Common myeloid progenitor, CD34-positive (primary cell): ENCODE data around the gene QPRT.

Experiments used
- CTCF ChIA-PET: fragments of 350-600 bp; sonication (Branson Sonifier 250); formaldehyde crosslinking; loops from one replicate; lab custom pipeline; 2021; ENCODE audit warnings: antibody characterized with exemption; lab: Charles Lee
- POLR2A ChIA-PET: fragments of 350-600 bp; sonication (Branson Sonifier 250); formaldehyde crosslinking; loops from one replicate; lab custom pipeline; 2021; ENCODE audit warnings: antibody characterized with exemption; lab: Charles Lee
- DNase-seq, 3 donors: peaks; one replicate each; pipeline versions ENCODE4 v3.0.0 to v3.0.0-alpha.2; 2013
- H3K27ac ChIP-seq, 2 experiments: 1 replicate in 1 of 2; 2 replicates in 1 of 2; pipeline ENCODE4 v1.7.0; 2013; ENCODE audit warnings: inconsistent platforms in 2 of 2, low read length in 2 of 2, mild to moderate bottlenecking in 2 of 2, low read depth in 1 of 2, moderate library complexity in 1 of 2; ENCODE audit not compliant: severe bottlenecking in 2 of 2, insufficient read depth in 1 of 2, poor library complexity in 1 of 2
- H3K27me3 ChIP-seq, 5 experiments: replicated peaks in 2 of 5; 1 replicate in 3 of 5; 2 replicates in 2 of 5; pipeline versions ENCODE4 v1.6.1 to v1.7.0; 2013; ENCODE audit warnings: low read length in 4 of 5, mild to moderate bottlenecking in 2 of 5, moderate library complexity in 2 of 5, inconsistent platforms in 1 of 5; ENCODE audit not compliant: insufficient read depth in 5 of 5, control insufficient read depth in 4 of 5
- H3K36me3 ChIP-seq, 4 experiments: 1 replicate in 2 of 4; 2 replicates in 2 of 4; pipeline versions ENCODE4 v1.6.1 to v1.7.0; 2013; ENCODE audit warnings: low read length in 3 of 4, control low read depth in 1 of 4, mild to moderate bottlenecking in 1 of 4; ENCODE audit not compliant: control insufficient read depth in 4 of 4, insufficient read depth in 4 of 4
- H3K4me1 ChIP-seq, 4 experiments: 1 replicate in 3 of 4; 2 replicates in 1 of 4; pipeline versions ENCODE4 v1.6.1 to v1.7.1; 2013; ENCODE audit warnings: low read length in 3 of 4, mild to moderate bottlenecking in 3 of 4, control low read depth in 1 of 4, inconsistent platforms in 1 of 4, moderate library complexity in 1 of 4; ENCODE audit not compliant: control insufficient read depth in 4 of 4, insufficient read depth in 4 of 4; ENCODE audit errors: control extremely low read depth in 1 of 4
- H3K4me3 ChIP-seq, 7 experiments: 1 replicate in 4 of 7; 2 replicates in 3 of 7; pipeline versions ENCODE4 v1.5.1 to v1.7.0; 2013; ENCODE audit warnings: mild to moderate bottlenecking in 7 of 7, low read length in 6 of 7, moderate library complexity in 6 of 7, inconsistent platforms in 2 of 7, low read depth in 2 of 7, control low read depth in 1 of 7; ENCODE audit not compliant: insufficient read depth in 4 of 7, control insufficient read depth in 1 of 7; ENCODE audit errors: extremely low read depth in 1 of 7
- H3K9me3 ChIP-seq, 5 experiments: 1 replicate in 4 of 5; 2 replicates in 1 of 5; pipeline versions ENCODE4 v1.6.1 to v1.7.1; 2013; ENCODE audit warnings: low read length in 4 of 5, mild to moderate bottlenecking in 2 of 5, inconsistent platforms in 1 of 5, low read depth in 1 of 5, moderate library complexity in 1 of 5; ENCODE audit not compliant: control insufficient read depth in 4 of 5, insufficient read depth in 2 of 5; ENCODE audit errors: control extremely low read depth in 1 of 5
- WGBS: methylation state at CpG from one replicate; pipeline ENCODE4 v1.1.5; 2013; ENCODE audit not compliant: insufficient coverage; 5-methylcytosine and 5-hydroxymethylcytosine counted together

QPRT gene

DNA sequence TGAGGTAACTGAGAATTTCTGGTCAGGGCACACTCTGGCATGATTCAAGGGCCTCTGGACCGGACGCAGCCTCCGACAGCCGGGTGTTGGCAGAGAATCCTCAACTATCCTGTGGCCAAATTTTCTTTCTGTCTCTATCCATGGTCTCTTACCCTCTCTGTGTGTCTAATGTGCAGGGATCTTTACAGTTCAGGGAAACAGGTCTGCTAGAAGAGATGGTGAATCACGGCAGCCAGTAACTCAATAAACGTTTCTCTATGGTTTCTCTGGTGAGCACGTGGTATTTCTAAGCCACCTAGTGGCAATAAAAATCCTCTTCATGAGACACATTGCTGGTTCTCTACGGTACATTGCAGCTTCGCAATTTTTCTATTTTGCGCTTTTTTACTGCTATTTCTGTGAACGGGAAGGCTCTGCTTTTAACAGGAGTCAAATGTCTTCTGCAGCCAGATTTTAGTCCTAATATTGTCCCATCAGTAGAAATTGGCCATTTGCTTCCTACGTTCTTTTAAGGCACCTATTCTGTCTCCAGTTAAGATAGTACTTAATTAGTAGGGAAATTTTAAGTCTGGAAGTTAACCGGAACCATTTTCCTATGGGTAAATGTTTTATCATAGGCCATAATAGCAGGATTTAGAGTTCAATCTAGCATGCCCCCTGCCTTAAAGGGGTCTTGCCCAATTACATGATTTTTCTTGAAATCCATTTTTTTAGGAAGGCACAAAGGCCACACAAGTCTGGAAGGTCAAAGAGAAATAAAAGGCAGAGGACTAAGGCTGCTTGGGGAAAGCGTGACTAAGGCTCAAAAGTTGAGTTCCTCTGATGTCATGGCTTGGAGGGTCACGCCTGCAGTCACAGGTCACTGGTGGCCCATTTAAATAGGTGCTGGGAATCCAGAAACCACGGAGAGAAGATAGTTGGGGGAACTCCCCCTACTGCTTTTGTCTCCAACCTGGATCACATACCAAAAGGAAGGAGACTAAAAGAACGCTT, 31.5 kb downstream of the QPRT start:
- peaks cover 0 to 2% (median 0%) of the 10 kb centered on the region in 4 experiments for H3K4me1 ChIP-seq
- ChIA-PET CTCF (interaction anchor here (0.9 to 1.5 kb wide), 5 partner anchors 10 to 138 kb away, joined by 3 to 7 read pairs (median 3); no protein-coding TSS in a partner anchor), POLR2A (no interaction called here)
- WGBS, result 50% methylated on average over 12 of the region's 17 CpGs
- H3K9me3 ChIP-seq, result no peaks in the 10 kb centered on the region
- no peak overlapping the region for H3K4me3 ChIP-seq
- peaks cover 0 to 7% (median 0%) of the 10 kb centered on the region in 5 experiments for H3K27me3 ChIP-seq
- peak; percentile 72 to 85 (median 85) for DNase-seq
- no peaks in the 10 kb centered on the region for H3K36me3 ChIP-seq
- no peak overlapping the region for H3K27ac ChIP-seq

DNA sequence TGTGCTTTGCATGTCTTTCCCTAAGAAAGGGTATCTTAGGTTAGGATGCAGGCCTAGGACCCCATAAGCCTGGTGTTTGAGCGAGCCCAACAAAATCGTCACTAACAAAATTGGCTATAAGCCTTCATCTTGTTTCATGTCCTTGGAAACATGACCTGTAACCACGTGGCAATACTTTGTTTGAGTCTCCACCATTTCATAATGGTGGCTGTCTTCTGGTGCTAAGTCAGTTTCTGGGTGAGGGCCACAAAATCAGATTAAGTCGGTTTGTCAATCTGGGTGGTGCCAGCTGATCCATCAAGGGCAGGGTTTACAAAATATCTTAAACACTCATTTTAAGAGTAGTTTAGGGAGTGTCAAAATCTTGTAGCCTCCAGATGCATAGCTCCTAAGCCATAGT, 33.8 kb downstream of the QPRT start:
- Histone ChIP-seq H3K27me3 (peaks cover 0 to 7% (median 0%) of the 10 kb centered on the region in 5 experiments), H3K4me3 (no peak overlapping the region), H3K9me3 (no peaks in the 10 kb centered on the region), H3K36me3 (no peaks in the 10 kb centered on the region), H3K27ac (no peak overlapping the region), H3K4me1 (peaks cover 0 to 2% (median 0%) of the 10 kb centered on the region in 4 experiments)
- ChIA-PET POLR2A (interaction anchor here (0.6 kb wide), 1 partner anchor 45 kb away, joined by 3 read pairs; no protein-coding TSS in a partner anchor), CTCF (interaction anchor here (1.8 to 1.9 kb wide), 2 partner anchors 12 to 22 kb away, joined by 5 to 9 read pairs; no protein-coding TSS in a partner anchor)
- WGBS, result 100% methylated on average over 3 of the region's 4 CpGs
- DNase-seq, result no peak

DNA sequence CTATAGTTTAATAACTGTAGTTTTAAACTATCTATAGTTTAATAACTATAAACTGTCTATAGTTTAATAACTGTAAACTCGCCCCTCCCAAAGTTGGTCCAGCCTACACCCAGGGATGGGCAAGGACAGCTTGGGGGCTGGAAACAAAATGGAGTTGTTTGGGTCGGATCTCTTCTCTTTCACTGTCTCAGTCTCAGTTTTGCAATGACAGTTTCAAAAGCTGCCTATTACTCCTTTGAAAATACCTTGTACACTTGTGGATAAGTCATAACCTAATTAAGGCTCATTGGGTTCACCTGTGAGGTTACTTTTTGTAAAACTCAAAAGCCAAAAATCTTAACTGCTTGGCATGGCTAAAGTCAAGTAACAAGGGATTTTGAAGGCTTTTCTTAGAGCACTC, 35.4 kb downstream of the QPRT start:
- Histone ChIP-seq H3K4me1 (peaks cover 0 to 3% (median under 1%) of the 10 kb centered on the region in 4 experiments), H3K36me3 (no peaks in the 10 kb centered on the region), H3K27me3 (peaks cover 0 to under 1% (median 0%) of the 10 kb centered on the region in 5 experiments), H3K4me3 (no peak overlapping the region), H3K9me3 (no peaks in the 10 kb centered on the region), H3K27ac (no peak overlapping the region)
- WGBS, result 100% methylated on average over 1 of the region's 2 CpGs
- DNase-seq, result no peak
- ChIA-PET CTCF (interaction anchor here (1.2 to 1.8 kb wide), 3 partner anchors 10 to 23 kb away, joined by 3 to 10 read pairs (median 5); no protein-coding TSS in a partner anchor), POLR2A (interaction anchor here (0.6 to 0.7 kb wide), 2 partner anchors 32 to 115 kb away, joined by 3 read pairs; no protein-coding TSS in a partner anchor)

- Histone ChIP-seq H3K27me3 (no peaks in the 10 kb centered on the region), H3K9me3 (no peaks in the 10 kb centered on the region), H3K27ac (no peak overlapping the region), H3K36me3 (no peaks in the 10 kb centered on the region), H3K4me3 (no peak overlapping the region), H3K4me1 (peaks cover 0 to 3% (median under 1%) of the 10 kb centered on the region in 4 experiments)
- ChIA-PET POLR2A (interaction anchor here (0.6 kb wide), 1 partner anchor 114 kb away, joined by 3 read pairs; no protein-coding TSS in a partner anchor), CTCF (interaction anchor here (0.6 to 1.8 kb wide), 5 partner anchors 10 to 790 kb away, joined by 3 to 10 read pairs (median 3); no protein-coding TSS in a partner anchor)
- DNase-seq, result no peak
- no CpG with 5 or more reads among the region's 1 CpG for WGBS
These were observed 36.0 kb downstream of the QPRT start for GRCh38 chr16:29714972-29715371.

DNA sequence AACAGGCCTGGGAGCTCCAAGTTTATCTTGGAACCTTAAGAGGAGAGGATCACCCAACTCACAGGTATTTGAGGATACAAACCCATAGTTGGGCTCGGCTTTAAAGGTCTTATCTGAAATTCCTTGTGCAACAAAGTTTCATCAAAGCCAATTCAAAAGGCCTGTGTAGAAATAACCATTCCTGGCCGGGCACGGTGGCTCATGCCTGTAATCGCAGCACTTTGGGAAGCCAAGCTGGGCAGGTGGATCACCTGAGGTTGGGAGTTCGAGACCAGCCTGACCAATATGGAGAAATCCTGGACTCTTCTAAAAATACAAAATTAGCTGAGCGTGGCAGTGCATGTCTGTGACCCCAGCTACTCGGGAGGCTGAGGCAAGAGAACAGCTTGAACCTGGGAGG, 38.1 kb downstream of the QPRT start:
- no peaks in the 10 kb centered on the region for H3K27me3 ChIP-seq
- DNase-seq, result no peak
- no peak overlapping the region for H3K4me3 ChIP-seq
- WGBS, result 96% methylated on average over 6 of the region's 7 CpGs
- H3K36me3 ChIP-seq, result no peaks in the 10 kb centered on the region
- H3K27ac ChIP-seq, result no peak overlapping the region
- ChIA-PET POLR2A (interaction anchor here (0.7 kb wide), 1 partner anchor 21 kb away, joined by 3 read pairs; no protein-coding TSS in a partner anchor), CTCF (interaction anchor here (0.7 to 1.8 kb wide), 5 partner anchors 13 to 74 kb away, joined by 3 to 4 read pairs (median 3); no protein-coding TSS in a partner anchor)
- no peaks in the 10 kb centered on the region for H3K9me3 ChIP-seq
- peaks cover 0 to 5% (median 1%) of the 10 kb centered on the region in 4 experiments for H3K4me1 ChIP-seq

GRCh38 chr16:29719063-29719462, 40.1 kb downstream of the QPRT start:
- H3K27ac ChIP-seq, result no peak overlapping the region
- CTCF ChIA-PET, result interaction anchor here (0.7 to 1.8 kb wide), 3 partner anchors 10 to 78 kb away, joined by 3 to 5 read pairs (median 4); no protein-coding TSS in a partner anchor
- no peak for DNase-seq
- no peaks in the 10 kb centered on the region for H3K9me3 ChIP-seq
- H3K4me1 ChIP-seq, result peaks cover 0 to 5% (median 1%) of the 10 kb centered on the region in 4 experiments
- H3K27me3 ChIP-seq, result no peaks in the 10 kb centered on the region
- 59% methylated on average over 4 of the region's 4 CpGs for WGBS
- POLR2A ChIA-PET, result interaction anchor here (0.6 kb wide), 2 partner anchors 16 to 286 kb away, joined by 3 read pairs; no protein-coding TSS in a partner anchor
- no peaks in the 10 kb centered on the region for H3K36me3 ChIP-seq
- H3K4me3 ChIP-seq, result no peak overlapping the region
